IgD-negative memory B cell (primary cell): Measurements from ENCODE around the gene ISG15. TPM values are rescaled to one million over a fixed set of nuclear protein-coding genes. Genes with fewer than 3 reads are reported as not detected.
"Not testable (repeated sequence)": the region's sequence is repeated elsewhere in the genome, so short reads cannot be mapped to it uniquely, and the experiment has no call there.

Experiments
- H3K27ac Mint-ChIP-seq, 3 donors: one replicate each; pipeline ENCODE4 v1.8.0; 2020 to 2022; ENCODE audit warnings: mild to moderate bottlenecking in 3 of 3, mixed read lengths in 3 of 3, moderate library complexity in 1 of 3
- H3K27me3 Mint-ChIP-seq: one replicate; pipeline ENCODE4 v1.8.0; 2021; ENCODE audit warnings: mixed read lengths
- H3K36me3 Mint-ChIP-seq: one replicate; pipeline ENCODE4 v1.8.0; 2020; ENCODE audit warnings: mild to moderate bottlenecking, mixed read lengths
- H3K4me1 Mint-ChIP-seq, 3 donors: one replicate each; pipeline ENCODE4 v1.8.0; 2020 to 2022; ENCODE audit warnings: mixed read lengths in 3 of 3, mild to moderate bottlenecking in 1 of 3
- H3K4me3 Mint-ChIP-seq, 4 donors: one replicate each; pipeline ENCODE4 v1.8.0; 2020 to 2022; ENCODE audit warnings: mild to moderate bottlenecking in 4 of 4, mixed read lengths in 4 of 4, moderate library complexity in 3 of 4
- H3K9me3 Mint-ChIP-seq, 3 donors: one replicate each; pipeline ENCODE4 v1.8.0; 2020 to 2021; ENCODE audit warnings: mixed read lengths in 3 of 3, mild to moderate bottlenecking in 1 of 3
- polyA plus RNA-seq: library from polyadenylated mRNA; unstranded; fragments of 300-500 nt; fragmentation: Illumina TruSeq; gene quantifications from one replicate; pipeline ENCODE4 v1.2.3, GENCODE V29; 2021

The ISG15 gene
- polyA plus RNA-seq, 1 donor from 2014 or later: 191 TPM

- Mint-ChIP-seq H3K4me3 (peak overlapping the region in 1 of 4 donors; percentile 87), H3K27me3 (peaks cover 16% of the 10 kb centered on the region), H3K4me1 (peaks cover 10 to 19% (median 16%) of the 10 kb centered on the region in 3 donors)
- H3K9me3 Mint-ChIP-seq, H3K27ac Mint-ChIP-seq, H3K36me3 Mint-ChIP-seq: not testable (repeated sequence)
Measured at GRCh38 chr1:1010131-1010530, 3.2 kb upstream of the ISG15 start.

DNA sequence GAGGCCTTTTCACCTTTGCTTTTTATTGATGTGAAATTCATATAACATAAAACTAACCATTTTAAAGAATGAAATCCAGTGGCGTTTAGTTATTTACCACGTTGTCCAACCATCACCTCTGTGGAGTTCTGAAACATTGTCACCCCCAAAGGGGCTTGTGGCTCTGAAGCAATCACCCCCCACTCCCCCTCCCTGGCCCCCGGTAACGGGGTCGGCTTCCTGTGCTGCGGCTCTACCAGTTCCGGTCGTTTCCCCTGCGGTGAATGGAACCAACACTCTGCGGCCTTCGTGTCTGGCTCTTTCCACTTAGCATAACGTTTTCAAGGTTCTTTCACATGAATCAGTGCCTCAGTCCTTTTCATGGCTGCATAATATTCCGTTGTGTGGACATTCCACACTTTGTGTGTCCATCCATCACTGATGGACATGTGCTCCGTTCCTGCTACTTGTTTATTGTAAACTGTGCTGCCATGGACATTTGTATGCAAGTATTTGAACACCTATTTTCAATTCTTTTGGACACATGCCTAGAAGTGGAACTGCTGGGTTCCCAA, 1.8 kb upstream of the ISG15 start:
- peaks cover 10 to 19% (median 16%) of the 10 kb centered on the region in 3 donors for H3K4me1 Mint-ChIP-seq
- H3K27me3 Mint-ChIP-seq: peaks cover 12% of the 10 kb centered on the region
- peak overlapping the region in 2 of 4 donors; percentile 33 to 87 for H3K4me3 Mint-ChIP-seq
- no peaks in the 10 kb centered on the region for H3K36me3 Mint-ChIP-seq
- H3K27ac Mint-ChIP-seq: peak overlapping the region in 2 of 3 donors; percentile 14 to 93
- H3K9me3 Mint-ChIP-seq: peaks cover 0 to 2% (median 2%) of the 10 kb centered on the region in 3 donors

GRCh38 chr1:1012736-1013104, 577 bp upstream of the ISG15 start:
- H3K27ac Mint-ChIP-seq: peak overlapping the region; percentile 72 to 96 (median 84)
- H3K9me3 Mint-ChIP-seq, H3K36me3 Mint-ChIP-seq, H3K27me3 Mint-ChIP-seq: not testable (repeated sequence)
- peaks cover 12 to 22% (median 16%) of the 10 kb centered on the region in 3 donors for H3K4me1 Mint-ChIP-seq
- H3K4me3 Mint-ChIP-seq: peak overlapping the region; percentile 87 to 97 (median 97)

- peaks cover 3% of the 10 kb centered on the region for H3K27me3 Mint-ChIP-seq
- peaks cover 7 to 21% (median 11%) of the 10 kb centered on the region in 3 donors for H3K4me1 Mint-ChIP-seq
- peak overlapping the region; percentile 72 to 96 (median 84) for H3K27ac Mint-ChIP-seq
- no peaks in the 10 kb centered on the region for H3K36me3 Mint-ChIP-seq
- H3K9me3 Mint-ChIP-seq: peaks cover 0 to 2% (median 1%) of the 10 kb centered on the region in 3 donors
- H3K4me3 Mint-ChIP-seq: peak overlapping the region; percentile 87 to 97 (median 97)
Measured at GRCh38 chr1:1013922-1014648, 788 bp downstream of the ISG15 start.

GRCh38 chr1:1014799-1015681, 1.7 kb downstream of the ISG15 start:
- Mint-ChIP-seq H3K4me3 (peak overlapping the region in 1 of 4 donors; percentile 87), H3K9me3 (peaks cover 0 to 2% (median 0%) of the 10 kb centered on the region in 3 donors), H3K27me3 (peaks cover 1% of the 10 kb centered on the region), H3K27ac (peak overlapping the region in 1 of 3 donors; percentile 72), H3K4me1 (peaks cover 5 to 21% (median 11%) of the 10 kb centered on the region in 3 donors), H3K36me3 (no peaks in the 10 kb centered on the region)

- Mint-ChIP-seq H3K4me3 (peak overlapping the region in 3 of 4 donors; percentile 63 to 83 (median 79)), H3K27ac (peak overlapping the region in 1 of 3 donors; percentile 91), H3K4me1 (peaks cover 5 to 19% (median 11%) of the 10 kb centered on the region in 3 donors)
- H3K9me3 Mint-ChIP-seq, H3K27me3 Mint-ChIP-seq, H3K36me3 Mint-ChIP-seq: not testable (repeated sequence)
Measured at GRCh38 chr1:1017397-1018320, 4.4 kb downstream of the ISG15 start.

DNA sequence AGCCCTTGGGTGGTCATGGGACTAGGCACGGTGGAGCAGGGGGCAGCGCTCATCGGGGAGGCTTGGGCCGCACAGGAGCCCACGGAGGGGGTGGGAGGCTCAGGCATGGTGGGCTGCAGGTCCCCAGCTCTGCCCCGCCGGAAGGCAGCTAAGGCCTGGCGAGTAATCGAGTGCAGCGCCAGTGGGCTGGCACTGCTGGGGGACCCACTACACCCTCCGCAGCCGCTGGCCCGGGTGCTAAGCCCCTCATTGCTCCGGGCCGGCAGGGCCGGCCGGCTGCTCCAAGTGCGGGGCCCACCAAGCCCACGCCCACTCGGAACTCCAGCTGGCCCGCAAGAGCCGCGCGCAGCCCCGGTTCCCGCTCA, 5.0 kb downstream of the ISG15 start:
- peak overlapping the region in 1 of 4 donors; percentile 79 for H3K4me3 Mint-ChIP-seq
- peaks cover 2 to 16% (median 5%) of the 10 kb centered on the region in 3 donors for H3K4me1 Mint-ChIP-seq

DNA sequence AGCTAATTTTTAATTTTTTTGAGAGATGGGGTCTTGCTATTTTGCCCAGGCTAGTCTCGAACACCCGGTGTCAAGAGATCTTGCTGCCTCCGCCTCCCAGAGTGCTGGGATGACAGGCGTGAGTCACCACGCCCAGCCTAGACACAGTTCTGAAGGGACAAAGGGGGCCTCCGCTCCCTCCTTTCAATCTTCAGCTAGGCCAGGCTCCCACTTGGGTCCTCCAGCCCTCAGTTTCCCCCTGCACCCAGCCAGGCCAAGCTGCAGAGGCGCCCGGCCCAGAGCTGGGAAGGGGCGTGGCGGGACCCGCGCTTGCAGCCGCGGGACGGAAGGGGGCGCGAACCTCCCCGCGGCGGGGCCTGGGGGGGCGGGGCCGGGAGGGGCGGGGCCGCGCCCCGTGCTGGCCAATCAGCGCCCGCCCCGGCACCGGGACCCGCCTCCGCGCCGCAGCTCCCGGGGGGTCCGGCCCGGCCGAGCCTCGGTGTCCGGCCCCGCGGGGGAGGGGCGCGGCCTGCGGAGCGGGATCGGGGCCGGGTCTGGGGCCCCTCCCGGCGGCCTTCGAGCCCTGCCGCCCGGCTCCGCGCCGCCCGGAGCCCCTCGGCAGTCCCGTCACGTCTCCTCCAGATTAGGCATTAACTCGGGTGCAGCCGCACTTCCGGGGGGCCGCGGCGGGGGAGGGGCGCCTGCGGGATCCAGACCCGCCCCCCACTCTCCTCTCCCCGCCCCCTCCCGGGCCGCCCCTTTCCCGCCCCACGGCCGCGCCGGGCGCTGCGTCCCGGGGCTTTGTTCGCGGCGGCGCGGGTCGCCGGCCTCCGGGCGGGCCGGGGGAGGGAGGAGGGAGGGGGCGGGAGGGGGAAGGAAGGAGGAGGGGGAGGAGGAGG, 6.1 kb downstream of the ISG15 start:
- H3K4me1 Mint-ChIP-seq: peaks cover 0 to 7% (median 2%) of the 10 kb centered on the region in 3 donors
- H3K9me3 Mint-ChIP-seq: no peaks in the 10 kb centered on the region
- H3K27ac Mint-ChIP-seq: peak overlapping the region in 2 of 3 donors; percentile 35 to 59
- peak overlapping the region; percentile 40 to 80 (median 73) for H3K4me3 Mint-ChIP-seq
- H3K36me3 Mint-ChIP-seq: no peaks in the 10 kb centered on the region
- peaks cover 5% of the 10 kb centered on the region for H3K27me3 Mint-ChIP-seq

More for the DNA sequence above, 5.0 kb downstream of the ISG15 start:
- not testable (repeated sequence) for H3K36me3 Mint-ChIP-seq, H3K9me3 Mint-ChIP-seq, H3K27me3 Mint-ChIP-seq, H3K27ac Mint-ChIP-seq

DNA sequence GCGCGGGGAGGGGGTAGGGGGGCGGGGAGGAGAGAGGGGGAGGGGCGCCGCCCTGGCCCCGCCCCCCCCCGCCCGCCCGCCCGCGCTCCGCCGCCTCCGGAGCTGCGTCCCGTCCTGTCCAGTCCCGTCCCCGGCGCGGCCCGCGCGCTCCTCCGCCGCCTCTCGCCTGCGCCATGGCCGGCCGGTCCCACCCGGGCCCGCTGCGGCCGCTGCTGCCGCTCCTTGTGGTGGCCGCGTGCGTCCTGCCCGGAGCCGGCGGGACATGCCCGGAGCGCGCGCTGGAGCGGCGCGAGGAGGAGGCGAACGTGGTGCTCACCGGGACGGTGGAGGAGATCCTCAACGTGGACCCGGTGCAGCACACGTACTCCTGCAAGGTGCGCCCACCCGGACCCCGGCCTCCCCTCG, 6.7 kb downstream of the ISG15 start, which contains the start of gene AGRN:
Gene AGRN (plus strand): TSS at position 121 of the 405 bp plus-strand sequence. CDS start 53 bp downstream, at position 174.
- no peaks in the 10 kb centered on the region for H3K36me3 Mint-ChIP-seq
- no peaks in the 10 kb centered on the region for H3K9me3 Mint-ChIP-seq
- H3K27ac Mint-ChIP-seq: peak within 1 kb of the TSS in 2 of 3 donors; percentile 35 to 59

GRCh38 chr1:1020415-1021009, 7.2 kb downstream of the ISG15 start:
- H3K4me3 Mint-ChIP-seq: peak overlapping the region in 2 of 4 donors; percentile 45 to 63
- H3K27ac Mint-ChIP-seq: no peak overlapping the region
- H3K9me3 Mint-ChIP-seq: no peaks in the 10 kb centered on the region
- H3K27me3 Mint-ChIP-seq: peaks cover 5% of the 10 kb centered on the region
- peaks cover 0 to 5% (median 2%) of the 10 kb centered on the region in 3 donors for H3K4me1 Mint-ChIP-seq
- no peaks in the 10 kb centered on the region for H3K36me3 Mint-ChIP-seq

More for the DNA sequence above, 6.7 kb downstream of the ISG15 start, which contains the start of gene AGRN:
- H3K27me3 Mint-ChIP-seq: peaks cover 5% of the 10 kb centered on the region
- H3K4me1 Mint-ChIP-seq: peaks cover 0 to 5% (median 2%) of the 10 kb centered on the region in 3 donors
- peak within 1 kb of the TSS; percentile 43 to 80 (median 73) for H3K4me3 Mint-ChIP-seq

DNA sequence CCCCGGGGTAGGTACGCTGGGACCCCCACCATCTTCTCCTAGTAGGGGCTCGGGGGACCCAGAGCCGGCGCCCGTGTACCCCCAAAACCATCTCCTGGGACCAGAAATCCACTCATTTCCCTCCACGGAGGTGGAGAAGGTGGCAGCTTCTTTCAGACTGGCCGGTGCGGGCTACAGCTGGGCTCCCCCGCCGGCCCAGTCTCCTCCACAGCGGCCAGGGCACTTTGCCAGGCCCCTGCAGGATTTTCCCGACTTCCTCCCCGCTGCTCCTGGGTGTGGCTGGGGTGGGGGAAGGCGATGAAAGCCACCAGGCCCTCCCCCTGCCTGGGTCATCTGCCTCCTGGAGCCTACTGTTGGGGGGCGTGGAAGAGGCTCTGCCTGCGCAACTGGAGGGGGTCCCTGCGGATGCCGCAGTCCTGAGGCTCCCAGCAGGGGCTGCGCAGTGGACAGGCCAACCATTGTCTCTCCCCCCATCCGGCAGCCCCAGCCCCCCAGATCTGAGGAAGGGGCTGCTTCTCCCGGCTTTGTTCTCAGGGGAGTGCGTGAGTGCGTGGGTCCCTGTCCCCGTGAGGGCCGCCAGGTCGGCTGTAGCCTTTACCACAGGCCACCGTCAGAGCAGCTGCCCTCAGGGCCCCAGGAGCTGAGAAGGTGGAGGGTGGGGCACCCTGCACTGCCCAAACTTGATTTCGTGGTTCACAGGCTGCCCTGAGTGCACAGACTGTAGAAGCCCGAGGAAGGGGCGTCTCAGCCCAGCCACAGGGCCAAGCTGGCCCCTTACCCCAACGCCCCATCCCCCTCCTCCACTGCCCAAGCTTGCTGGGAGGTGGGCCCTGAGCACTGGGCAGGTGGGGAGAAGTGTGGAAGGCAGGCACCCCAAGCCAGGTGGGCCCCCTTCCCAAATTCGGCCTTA, 8.0 kb downstream of the ISG15 start:
- no peak overlapping the region for H3K27ac Mint-ChIP-seq
- H3K4me1 Mint-ChIP-seq: peaks cover 0 to 5% (median 2%) of the 10 kb centered on the region in 3 donors

DNA sequence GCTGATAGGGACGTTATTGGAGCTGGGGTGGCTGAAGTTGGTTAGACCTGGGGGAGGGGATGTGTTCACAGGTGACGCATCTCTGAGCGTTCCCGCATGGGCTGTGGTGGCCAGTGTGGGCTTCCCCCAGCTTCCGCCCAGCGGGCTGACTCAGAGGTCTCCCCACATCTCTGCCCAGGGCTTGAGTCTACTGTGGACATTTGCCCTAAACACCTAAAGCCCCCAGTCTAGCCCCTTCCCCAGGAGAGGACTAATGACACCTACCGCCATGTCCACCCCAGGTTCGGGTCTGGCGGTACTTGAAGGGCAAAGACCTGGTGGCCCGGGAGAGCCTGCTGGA, 8.6 kb downstream of the ISG15 start:
- Mint-ChIP-seq H3K36me3 (no peaks in the 10 kb centered on the region), H3K4me3 (peak overlapping the region in 1 of 4 donors; percentile 5), H3K27me3 (peaks cover 5% of the 10 kb centered on the region), H3K9me3 (no peaks in the 10 kb centered on the region), H3K4me1 (peaks cover 0 to 5% (median 2%) of the 10 kb centered on the region in 3 donors), H3K27ac (peak overlapping the region in 2 of 3 donors; percentile 67 to 78)

More for the DNA sequence above, 8.0 kb downstream of the ISG15 start:
- H3K9me3 Mint-ChIP-seq: no peaks in the 10 kb centered on the region
- H3K36me3 Mint-ChIP-seq: no peaks in the 10 kb centered on the region
- H3K4me3 Mint-ChIP-seq: peak overlapping the region; percentile 30 to 63 (median 46)
- peaks cover 5% of the 10 kb centered on the region for H3K27me3 Mint-ChIP-seq
